B cell (primary cell): ENCODE results near the gene CBX5.

Source experiments
- CTCF ChIP-seq: fragments of 200-600 bp; IDR thresholded peaks from one replicate; pipeline ENCODE4 v1.8.0; 2022; ENCODE audit warnings: antibody characterized with exemption, mild to moderate bottlenecking
- EZH2 ChIP-seq: IDR thresholded peaks from 2 replicates; pipeline ENCODE4 v1.6.1; 2012; ENCODE audit warnings: borderline replicate concordance, low read depth, mild to moderate bottlenecking, moderate library complexity, low read length; ENCODE audit not compliant: insufficient read depth, poor library complexity, severe bottlenecking

GRCh38 chr12:54292931-54293241 lies 13.0 kb upstream of the CBX5 start:
- TF ChIP-seq EZH2 (no peak), CTCF (no peak)
